Osteoblast (primary cell): Measurements from ENCODE around the gene FAM120A. TPM values are rescaled to one million over a fixed set of nuclear protein-coding genes. Genes with fewer than 3 reads are reported as not detected.

ENCODE experiments used
- DNase-seq: peaks from one replicate; pipeline ENCODE4 v3.0.0; 2011; ENCODE audit warnings: low spot score, mixed read lengths; ENCODE audit not compliant: insufficient read length; ENCODE audit errors: missing footprints
- H2AFZ ChIP-seq: 2 replicates; pipeline ENCODE4 v1.6.0; 2011; ENCODE audit warnings: mild to moderate bottlenecking, low read length
- H3K27ac ChIP-seq: 2 replicates; pipeline ENCODE4 v1.5.1; 2011; ENCODE audit warnings: mild to moderate bottlenecking, low read depth, low read length, moderate library complexity
- H3K27me3 ChIP-seq: 2 replicates; pipeline ENCODE4 v1.6.0; 2012; ENCODE audit warnings: mild to moderate bottlenecking, control low read depth, inconsistent platforms, low read length, moderate library complexity; ENCODE audit not compliant: insufficient read depth
- H3K36me3 ChIP-seq: 2 replicates; pipeline ENCODE4 v1.5.1; 2011; ENCODE audit warnings: mild to moderate bottlenecking, low read length, control low read depth, moderate library complexity; ENCODE audit not compliant: insufficient read depth
- H3K4me1 ChIP-seq: 2 replicates; pipeline ENCODE4 v1.5.1; 2011; ENCODE audit warnings: mild to moderate bottlenecking, low read length, control low read depth, moderate library complexity; ENCODE audit not compliant: insufficient read depth
- H3K4me2 ChIP-seq: 2 replicates; pipeline ENCODE4 v1.6.0; 2011; ENCODE audit warnings: mild to moderate bottlenecking, low read length; ENCODE audit not compliant: insufficient read depth
- H3K4me3 ChIP-seq: fragments of 200-600 bp; sonication (generic); 3 replicates; pipeline ENCODE4 v1.5.1; 2012; ENCODE audit warnings: mild to moderate bottlenecking, low read length, inconsistent platforms; ENCODE audit not compliant: insufficient read depth
- H3K79me2 ChIP-seq: 2 replicates; pipeline ENCODE4 v1.6.0; 2012; ENCODE audit warnings: mild to moderate bottlenecking, low read length, control low read depth, inconsistent platforms; ENCODE audit not compliant: insufficient read depth
- H3K9me3 ChIP-seq: 2 replicates; pipeline ENCODE4 v1.5.1; 2011; ENCODE audit warnings: low read depth, low read length, control low read depth
- H4K20me1 ChIP-seq: 2 replicates; pipeline ENCODE4 v1.6.0; 2012; ENCODE audit warnings: mild to moderate bottlenecking, low read length, control low read depth; ENCODE audit not compliant: insufficient read depth
- total RNA-seq: library from RNA; depleted of rRNA; stranded (reverse); fragments of >200 nt; gene quantifications from 2 replicates; pipeline ENCODE4 v1.2.3, GENCODE V29; 2012
- TF ChIP-seq, protein P1 (sequence below): IDR thresholded peaks from 2 replicates; pipeline ENCODE4 v1.5.1; 2011; ENCODE audit warnings: mild to moderate bottlenecking, low read depth, low read length, moderate library complexity; ENCODE audit errors: extremely low read depth

Gene FAM120A
- total RNA-seq, 1 donor = 136 TPM

DNA sequence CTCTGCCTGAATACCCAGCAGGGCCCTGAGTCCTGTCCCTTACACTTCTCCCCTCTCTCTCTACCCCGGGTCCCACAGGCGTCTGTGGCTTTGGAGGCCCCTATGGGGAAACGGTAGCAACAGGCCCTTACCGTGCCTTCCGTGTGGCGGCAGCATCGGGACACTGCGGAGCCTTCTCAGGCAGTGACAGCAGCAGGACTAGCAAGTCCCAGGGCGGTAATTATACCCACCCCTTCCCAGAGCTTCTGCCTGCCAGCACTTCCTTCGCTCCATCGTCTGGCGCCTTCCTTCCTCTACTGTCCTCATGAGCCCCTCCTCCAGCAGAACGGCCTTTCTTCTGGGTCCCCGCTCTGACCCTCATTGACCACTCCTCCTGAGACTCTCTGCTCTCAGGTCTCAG lies 107.0 kb downstream of the FAM120A start:
- Histone ChIP-seq H3K4me1 (no peaks in the 10 kb centered on the region), H3K27me3 (no peaks in the 10 kb centered on the region), H3K4me2 (no peak overlapping the region), H3K9me3 (no peaks in the 10 kb centered on the region), H3K27ac (no peak overlapping the region), H3K4me3 (no peak overlapping the region), H3K79me2 (no peaks in the 10 kb centered on the region), H4K20me1 (no peaks in the 10 kb centered on the region), H2AFZ (no peak overlapping the region), H3K36me3 (peaks cover 71% of the 10 kb centered on the region)
- DNase-seq = no peak
- TF ChIP-seq, protein P1, sequence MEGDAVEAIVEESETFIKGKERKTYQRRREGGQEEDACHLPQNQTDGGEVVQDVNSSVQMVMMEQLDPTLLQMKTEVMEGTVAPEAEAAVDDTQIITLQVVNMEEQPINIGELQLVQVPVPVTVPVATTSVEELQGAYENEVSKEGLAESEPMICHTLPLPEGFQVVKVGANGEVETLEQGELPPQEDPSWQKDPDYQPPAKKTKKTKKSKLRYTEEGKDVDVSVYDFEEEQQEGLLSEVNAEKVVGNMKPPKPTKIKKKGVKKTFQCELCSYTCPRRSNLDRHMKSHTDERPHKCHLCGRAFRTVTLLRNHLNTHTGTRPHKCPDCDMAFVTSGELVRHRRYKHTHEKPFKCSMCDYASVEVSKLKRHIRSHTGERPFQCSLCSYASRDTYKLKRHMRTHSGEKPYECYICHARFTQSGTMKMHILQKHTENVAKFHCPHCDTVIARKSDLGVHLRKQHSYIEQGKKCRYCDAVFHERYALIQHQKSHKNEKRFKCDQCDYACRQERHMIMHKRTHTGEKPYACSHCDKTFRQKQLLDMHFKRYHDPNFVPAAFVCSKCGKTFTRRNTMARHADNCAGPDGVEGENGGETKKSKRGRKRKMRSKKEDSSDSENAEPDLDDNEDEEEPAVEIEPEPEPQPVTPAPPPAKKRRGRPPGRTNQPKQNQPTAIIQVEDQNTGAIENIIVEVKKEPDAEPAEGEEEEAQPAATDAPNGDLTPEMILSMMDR = no peak

GRCh38 chr9:93560991-93561390 lies 109.5 kb downstream of the FAM120A start:
- no peak overlapping the region for H3K4me2 ChIP-seq
- no peak for DNase-seq
- no peaks in the 10 kb centered on the region for H4K20me1 ChIP-seq
- H3K4me3 ChIP-seq = no peak overlapping the region
- H3K27ac ChIP-seq = no peak overlapping the region
- no peaks in the 10 kb centered on the region for H3K27me3 ChIP-seq
- H3K9me3 ChIP-seq = no peaks in the 10 kb centered on the region
- TF ChIP-seq, protein P1 = no peak
- H3K4me1 ChIP-seq = no peaks in the 10 kb centered on the region
- peaks cover 69% of the 10 kb centered on the region for H3K36me3 ChIP-seq
- no peak overlapping the region for H2AFZ ChIP-seq
- no peaks in the 10 kb centered on the region for H3K79me2 ChIP-seq

- H3K4me1 ChIP-seq = peaks cover 4% of the 10 kb centered on the region
- no peak overlapping the region for H3K27ac ChIP-seq
- no peaks in the 10 kb centered on the region for H3K9me3 ChIP-seq
- H3K4me3 ChIP-seq = no peak overlapping the region
- H4K20me1 ChIP-seq = no peaks in the 10 kb centered on the region
- H3K36me3 ChIP-seq = peaks cover 59% of the 10 kb centered on the region
- peak; percentile 54 for DNase-seq
- H3K4me2 ChIP-seq = no peak overlapping the region
- TF ChIP-seq, protein P1 = no peak
- H3K79me2 ChIP-seq = peaks cover 2% of the 10 kb centered on the region
- H2AFZ ChIP-seq = no peak overlapping the region
- H3K27me3 ChIP-seq = no peaks in the 10 kb centered on the region
Measured at GRCh38 chr9:93562157-93562556, 110.7 kb downstream of the FAM120A start.

- Histone ChIP-seq H3K79me2 (peaks cover 6% of the 10 kb centered on the region), H3K4me2 (no peak overlapping the region), H3K9me3 (no peaks in the 10 kb centered on the region), H3K4me1 (peaks cover 8% of the 10 kb centered on the region), H3K36me3 (peaks cover 32% of the 10 kb centered on the region), H3K27ac (no peak overlapping the region), H4K20me1 (no peaks in the 10 kb centered on the region), H2AFZ (no peak overlapping the region), H3K27me3 (no peaks in the 10 kb centered on the region), H3K4me3 (no peak overlapping the region)
- no peak for DNase-seq
- TF ChIP-seq, protein P1 = no peak
Measured at GRCh38 chr9:93565089-93565488, 113.6 kb downstream of the FAM120A start.
